Measurements from ENCODE around the gene CDH4.

Gene CDH4

DNA sequence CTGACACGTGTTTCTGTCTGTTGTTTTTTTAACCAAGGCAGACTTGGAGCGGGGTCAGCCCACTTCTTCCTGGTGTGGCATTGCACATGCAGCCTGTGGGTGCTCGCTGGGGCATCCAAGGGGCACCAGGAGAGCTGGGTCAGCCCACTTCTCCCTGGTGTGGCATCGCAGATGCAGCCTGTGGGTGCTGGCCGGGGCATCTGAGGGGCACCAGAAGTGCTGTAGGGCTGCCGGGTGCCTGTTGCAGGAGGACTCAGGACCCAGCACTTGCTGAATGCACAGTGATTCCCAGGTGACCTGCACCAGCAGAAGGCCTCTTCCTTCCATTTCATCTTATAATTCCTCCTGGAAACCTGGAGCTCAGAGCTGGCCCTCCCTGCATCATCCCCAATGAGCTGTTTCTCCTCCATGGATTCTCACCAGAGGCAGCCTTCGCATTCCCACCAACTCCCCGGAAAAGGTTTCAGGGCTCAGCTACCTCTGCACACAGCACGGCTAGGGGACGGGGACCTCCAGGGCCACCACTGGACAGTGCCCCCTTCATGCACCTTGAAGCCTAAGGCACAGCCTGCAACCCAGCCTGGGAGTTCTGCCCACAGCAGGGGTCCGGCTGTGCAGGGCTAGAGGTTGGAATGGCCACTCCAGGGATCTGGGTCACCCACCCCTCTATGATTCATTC is 594.8 kb downstream of the CDH4 start:
- Histone ChIP-seq H3K27me3 (ENCODE audit: control insufficient read depth in 2 of 2, insufficient read depth in 2 of 2, low read length in 2 of 2) (no peaks in the 10 kb centered on the region), H3K4me1 (ENCODE audit: control insufficient read depth in 2 of 2, insufficient read depth in 2 of 2, low read length in 2 of 2) (no peaks in the 10 kb centered on the region)

DNA sequence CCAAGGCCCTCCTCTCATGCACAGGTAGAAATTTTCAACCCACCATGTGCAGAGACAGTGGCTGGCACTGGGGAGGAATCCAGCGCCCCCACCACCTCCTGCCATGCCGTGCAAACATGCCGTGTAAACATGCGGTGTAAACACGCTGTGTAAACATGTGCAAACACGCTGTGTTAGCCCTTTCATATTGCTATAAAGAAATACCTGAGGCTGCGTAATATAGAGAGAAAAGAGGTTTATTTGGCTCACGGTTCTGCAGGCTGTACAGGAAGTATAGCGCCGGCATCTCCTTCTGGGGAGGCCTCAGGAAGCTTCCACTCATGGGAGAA is 595.3 kb downstream of the CDH4 start:
- Histone ChIP-seq H3K4me1 (ENCODE audit: control insufficient read depth in 2 of 2, insufficient read depth in 2 of 2, low read length in 2 of 2) (no peaks in the 10 kb centered on the region), H3K27me3 (ENCODE audit: control insufficient read depth in 2 of 2, insufficient read depth in 2 of 2, low read length in 2 of 2) (no peaks in the 10 kb centered on the region), H3K9ac (ENCODE audit: low read depth in 1 of 2, low read length in 2 of 2) (no peak overlapping the region), H3K36me3 (ENCODE audit: control insufficient read depth in 2 of 2, insufficient read depth in 2 of 2, low read length in 2 of 2) (no peaks in the 10 kb centered on the region), H3K4me3 (ENCODE audit: low read length in 2 of 2) (no peak overlapping the region), H3K27ac (ENCODE audit: low read depth in 2 of 2, low read length in 2 of 2) (no peak overlapping the region), H3K9me3 (ENCODE audit: control insufficient read depth in 2 of 2, low read length in 2 of 2) (no peaks in the 10 kb centered on the region)

More for the DNA sequence above, 594.8 kb downstream of the CDH4 start:
- H3K36me3 ChIP-seq (ENCODE audit: control insufficient read depth in 2 of 2, insufficient read depth in 2 of 2, low read length in 2 of 2) = no peaks in the 10 kb centered on the region
- no peak overlapping the region for H3K4me3 ChIP-seq (ENCODE audit: low read length in 2 of 2)
- no peak overlapping the region for H3K9ac ChIP-seq (ENCODE audit: low read depth in 1 of 2, low read length in 2 of 2)
- no peak overlapping the region for H3K27ac ChIP-seq (ENCODE audit: low read depth in 2 of 2, low read length in 2 of 2)
- H3K9me3 ChIP-seq (ENCODE audit: control insufficient read depth in 2 of 2, low read length in 2 of 2) = no peaks in the 10 kb centered on the region

DNA sequence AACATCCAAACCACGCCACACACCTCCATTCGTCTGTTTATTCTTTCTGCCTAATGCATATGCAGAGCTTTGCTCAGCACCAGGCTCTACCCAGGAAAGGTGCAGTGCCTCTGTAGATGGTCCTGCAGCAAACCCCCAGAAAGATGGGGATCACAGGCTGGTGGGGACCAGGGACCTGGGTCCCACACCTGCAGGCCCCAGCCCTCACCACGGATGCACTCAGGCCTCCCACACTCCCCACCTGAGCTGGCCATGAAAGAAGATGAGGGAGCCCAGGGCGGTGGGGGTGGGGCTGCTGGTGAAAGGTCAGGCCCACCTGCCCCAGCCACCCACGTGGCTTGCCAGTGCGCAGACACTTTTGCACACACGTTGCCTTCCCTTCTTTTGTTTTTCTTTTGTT is 595.9 kb downstream of the CDH4 start:
- no peaks in the 10 kb centered on the region for H3K36me3 ChIP-seq (ENCODE audit: control insufficient read depth in 2 of 2, insufficient read depth in 2 of 2, low read length in 2 of 2)
- no peaks in the 10 kb centered on the region for H3K9me3 ChIP-seq (ENCODE audit: control insufficient read depth in 2 of 2, low read length in 2 of 2)
- H3K9ac ChIP-seq (ENCODE audit: low read depth in 1 of 2, low read length in 2 of 2) = no peak overlapping the region
- no peaks in the 10 kb centered on the region for H3K27me3 ChIP-seq (ENCODE audit: control insufficient read depth in 2 of 2, insufficient read depth in 2 of 2, low read length in 2 of 2)
- H3K27ac ChIP-seq (ENCODE audit: low read depth in 2 of 2, low read length in 2 of 2) = no peak overlapping the region
- no peaks in the 10 kb centered on the region for H3K4me1 ChIP-seq (ENCODE audit: control insufficient read depth in 2 of 2, insufficient read depth in 2 of 2, low read length in 2 of 2)
- no peak overlapping the region for H3K4me3 ChIP-seq (ENCODE audit: low read length in 2 of 2)

DNA sequence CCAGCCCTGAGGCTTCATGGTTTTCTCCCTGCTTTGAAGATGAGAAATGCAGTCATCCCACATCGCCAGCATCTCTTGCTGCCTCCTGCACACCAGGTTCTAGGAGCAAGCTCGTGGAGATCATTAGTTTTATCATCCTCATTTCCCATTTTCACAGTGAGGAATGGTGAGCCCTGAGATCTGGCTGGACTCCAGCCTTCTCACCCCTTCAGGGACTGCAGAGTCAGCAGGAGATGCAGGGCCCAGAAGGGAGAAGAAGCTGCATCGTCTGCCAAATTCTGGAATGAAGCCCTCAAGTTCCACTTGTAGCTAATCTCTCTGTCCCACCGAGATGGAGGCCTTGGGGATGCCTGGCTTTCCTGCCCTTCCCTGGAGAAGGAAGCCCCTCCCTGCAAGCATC is 596.8 kb downstream of the CDH4 start:
- Histone ChIP-seq H3K9me3 (ENCODE audit: control insufficient read depth in 2 of 2, low read length in 2 of 2) (no peaks in the 10 kb centered on the region), H3K4me1 (ENCODE audit: control insufficient read depth in 2 of 2, insufficient read depth in 2 of 2, low read length in 2 of 2) (no peaks in the 10 kb centered on the region), H3K27me3 (ENCODE audit: control insufficient read depth in 2 of 2, insufficient read depth in 2 of 2, low read length in 2 of 2) (no peaks in the 10 kb centered on the region), H3K36me3 (ENCODE audit: control insufficient read depth in 2 of 2, insufficient read depth in 2 of 2, low read length in 2 of 2) (no peaks in the 10 kb centered on the region), H3K27ac (ENCODE audit: low read depth in 2 of 2, low read length in 2 of 2) (no peak overlapping the region), H3K9ac (ENCODE audit: low read depth in 1 of 2, low read length in 2 of 2) (no peak overlapping the region), H3K4me3 (ENCODE audit: low read length in 2 of 2) (no peak overlapping the region)

DNA sequence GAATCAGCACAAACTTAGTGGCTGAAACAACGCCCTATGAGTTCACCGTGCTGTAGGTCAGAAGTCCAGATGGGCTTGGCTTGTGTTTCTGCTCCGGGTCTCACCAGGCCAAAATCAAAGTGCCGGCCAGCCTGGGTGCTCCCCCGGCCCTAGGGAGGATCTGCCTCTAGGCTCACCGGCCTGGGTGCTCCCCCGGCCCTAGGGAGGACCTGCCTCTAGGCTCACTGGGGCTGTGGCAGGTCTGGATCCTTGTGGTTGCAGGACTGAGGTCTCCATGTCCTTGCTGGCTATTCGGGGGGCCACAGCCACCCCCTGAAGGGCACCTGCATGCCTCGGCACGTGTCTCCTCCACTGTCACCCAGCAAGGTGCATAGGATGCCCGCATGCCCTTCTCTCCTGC is 597.3 kb downstream of the CDH4 start:
- H3K36me3 ChIP-seq (ENCODE audit: control insufficient read depth in 2 of 2, insufficient read depth in 2 of 2, low read length in 2 of 2) = no peaks in the 10 kb centered on the region
- H3K4me3 ChIP-seq (ENCODE audit: low read length in 2 of 2) = no peak overlapping the region
- no peaks in the 10 kb centered on the region for H3K4me1 ChIP-seq (ENCODE audit: control insufficient read depth in 2 of 2, insufficient read depth in 2 of 2, low read length in 2 of 2)
- no peaks in the 10 kb centered on the region for H3K9me3 ChIP-seq (ENCODE audit: control insufficient read depth in 2 of 2, low read length in 2 of 2)
- H3K27ac ChIP-seq (ENCODE audit: low read depth in 2 of 2, low read length in 2 of 2) = no peak overlapping the region
- no peaks in the 10 kb centered on the region for H3K27me3 ChIP-seq (ENCODE audit: control insufficient read depth in 2 of 2, insufficient read depth in 2 of 2, low read length in 2 of 2)
- H3K9ac ChIP-seq (ENCODE audit: low read depth in 1 of 2, low read length in 2 of 2) = no peak overlapping the region

DNA sequence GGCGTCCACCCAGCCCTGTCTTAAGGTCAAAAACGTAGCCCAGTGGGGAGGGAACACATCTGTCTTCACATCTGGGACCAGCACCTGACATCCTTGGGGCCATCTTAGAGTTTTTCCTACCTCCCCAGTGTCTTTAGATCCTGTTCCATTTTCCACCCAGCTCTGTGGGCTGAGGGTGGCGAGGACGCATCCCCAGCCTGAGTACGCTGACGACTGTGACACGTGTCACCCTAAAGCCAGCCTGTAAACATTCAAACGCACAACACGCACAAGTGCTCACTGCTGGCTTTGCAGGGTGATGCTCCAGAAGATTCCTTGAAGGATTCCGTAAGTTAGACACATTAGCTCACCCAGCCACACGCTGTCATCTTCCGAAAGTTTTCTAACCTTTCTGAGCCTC is 597.8 kb downstream of the CDH4 start:
- no peaks in the 10 kb centered on the region for H3K36me3 ChIP-seq (ENCODE audit: control insufficient read depth in 2 of 2, insufficient read depth in 2 of 2, low read length in 2 of 2)

DNA sequence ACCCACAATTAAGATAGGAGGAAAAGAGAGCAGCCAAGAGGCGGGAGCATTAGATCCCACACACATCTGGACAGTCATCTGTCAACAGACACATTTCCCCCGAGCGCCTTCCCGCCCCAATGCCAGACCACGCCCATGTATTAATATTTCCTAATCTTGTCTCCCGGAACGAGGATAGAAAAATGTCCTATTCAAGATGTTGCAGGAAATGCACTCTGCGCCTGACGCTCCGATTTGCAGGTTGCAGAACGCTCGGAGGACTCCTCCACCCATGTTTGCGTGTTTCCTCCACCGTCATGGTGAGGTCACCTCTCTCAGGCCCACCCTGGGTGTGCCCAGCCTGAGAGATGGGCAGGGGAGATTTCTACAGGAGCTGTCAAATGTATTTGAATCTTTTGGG is 598.4 kb downstream of the CDH4 start:
- H3K27me3 ChIP-seq (ENCODE audit: control insufficient read depth in 2 of 2, insufficient read depth in 2 of 2, low read length in 2 of 2) = no peaks in the 10 kb centered on the region
- H3K9ac ChIP-seq (ENCODE audit: low read depth in 1 of 2, low read length in 2 of 2) = no peak overlapping the region
- no peaks in the 10 kb centered on the region for H3K4me1 ChIP-seq (ENCODE audit: control insufficient read depth in 2 of 2, insufficient read depth in 2 of 2, low read length in 2 of 2)
- H3K4me3 ChIP-seq (ENCODE audit: low read length in 2 of 2) = no peak overlapping the region
- H3K9me3 ChIP-seq (ENCODE audit: control insufficient read depth in 2 of 2, low read length in 2 of 2) = no peaks in the 10 kb centered on the region
- no peaks in the 10 kb centered on the region for H3K36me3 ChIP-seq (ENCODE audit: control insufficient read depth in 2 of 2, insufficient read depth in 2 of 2, low read length in 2 of 2)
- no peak overlapping the region for H3K27ac ChIP-seq (ENCODE audit: low read depth in 2 of 2, low read length in 2 of 2)

More for the DNA sequence above, 597.8 kb downstream of the CDH4 start:
- Histone ChIP-seq H3K9me3 (ENCODE audit: control insufficient read depth in 2 of 2, low read length in 2 of 2) (no peaks in the 10 kb centered on the region), H3K4me1 (ENCODE audit: control insufficient read depth in 2 of 2, insufficient read depth in 2 of 2, low read length in 2 of 2) (no peaks in the 10 kb centered on the region), H3K4me3 (ENCODE audit: low read length in 2 of 2) (no peak overlapping the region), H3K27me3 (ENCODE audit: control insufficient read depth in 2 of 2, insufficient read depth in 2 of 2, low read length in 2 of 2) (no peaks in the 10 kb centered on the region), H3K9ac (ENCODE audit: low read depth in 1 of 2, low read length in 2 of 2) (no peak overlapping the region), H3K27ac (ENCODE audit: low read depth in 2 of 2, low read length in 2 of 2) (no peak overlapping the region)

DNA sequence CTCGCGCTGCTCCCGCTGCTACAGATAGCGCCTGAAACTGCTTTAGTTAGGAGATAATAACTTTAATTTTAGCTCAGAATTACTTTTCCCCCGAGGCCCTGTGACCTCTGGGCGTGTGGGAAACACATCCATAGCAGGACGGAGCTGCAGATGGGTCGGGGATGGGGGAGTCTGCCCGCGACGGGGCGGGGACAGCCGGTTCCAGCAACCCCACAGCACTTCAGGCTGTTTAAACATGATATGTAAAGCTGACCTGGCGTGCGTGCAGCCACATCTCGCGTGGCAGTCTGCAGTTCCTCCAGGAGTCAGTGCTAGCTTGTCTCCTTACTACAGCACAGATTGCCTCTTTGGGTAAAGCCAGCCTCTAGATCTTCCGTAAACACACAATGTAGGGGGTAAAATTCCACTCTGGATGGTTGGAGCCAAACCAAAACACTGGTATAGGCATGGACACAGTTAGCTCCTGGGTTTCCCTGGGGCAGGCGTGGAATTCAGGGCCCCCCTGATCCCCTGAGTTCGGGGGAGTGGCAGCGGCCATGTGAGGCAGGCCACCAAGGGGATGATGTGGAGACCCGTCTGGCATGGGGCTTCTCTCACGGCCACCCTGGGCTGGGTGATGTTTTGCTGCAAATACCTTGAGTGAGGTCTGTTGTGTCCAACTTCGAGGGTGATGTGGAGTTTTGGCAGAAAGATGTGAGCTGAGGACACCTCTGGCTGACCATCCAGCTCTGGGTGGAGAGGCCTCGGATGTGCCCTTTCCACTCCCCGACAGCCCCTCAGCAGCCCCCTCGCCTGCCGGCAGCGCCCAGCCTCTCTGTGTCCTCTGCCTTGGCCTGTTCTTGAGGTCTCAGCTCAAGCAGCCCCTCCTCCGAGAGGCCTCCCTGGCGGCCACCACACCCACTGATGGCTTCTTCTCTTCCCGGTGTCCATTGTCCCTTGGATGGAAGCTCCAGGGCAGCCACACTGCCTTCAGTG is 599.2 kb downstream of the CDH4 start:
- Histone ChIP-seq H3K9ac (ENCODE audit: low read depth in 1 of 2, low read length in 2 of 2) (no peak overlapping the region), H3K4me1 (ENCODE audit: control insufficient read depth in 2 of 2, insufficient read depth in 2 of 2, low read length in 2 of 2) (no peaks in the 10 kb centered on the region), H3K27me3 (ENCODE audit: control insufficient read depth in 2 of 2, insufficient read depth in 2 of 2, low read length in 2 of 2) (no peaks in the 10 kb centered on the region), H3K27ac (ENCODE audit: low read depth in 2 of 2, low read length in 2 of 2) (no peak overlapping the region), H3K9me3 (ENCODE audit: control insufficient read depth in 2 of 2, low read length in 2 of 2) (no peaks in the 10 kb centered on the region), H3K36me3 (ENCODE audit: control insufficient read depth in 2 of 2, insufficient read depth in 2 of 2, low read length in 2 of 2) (no peaks in the 10 kb centered on the region), H3K4me3 (ENCODE audit: low read length in 2 of 2) (no peak overlapping the region)

DNA sequence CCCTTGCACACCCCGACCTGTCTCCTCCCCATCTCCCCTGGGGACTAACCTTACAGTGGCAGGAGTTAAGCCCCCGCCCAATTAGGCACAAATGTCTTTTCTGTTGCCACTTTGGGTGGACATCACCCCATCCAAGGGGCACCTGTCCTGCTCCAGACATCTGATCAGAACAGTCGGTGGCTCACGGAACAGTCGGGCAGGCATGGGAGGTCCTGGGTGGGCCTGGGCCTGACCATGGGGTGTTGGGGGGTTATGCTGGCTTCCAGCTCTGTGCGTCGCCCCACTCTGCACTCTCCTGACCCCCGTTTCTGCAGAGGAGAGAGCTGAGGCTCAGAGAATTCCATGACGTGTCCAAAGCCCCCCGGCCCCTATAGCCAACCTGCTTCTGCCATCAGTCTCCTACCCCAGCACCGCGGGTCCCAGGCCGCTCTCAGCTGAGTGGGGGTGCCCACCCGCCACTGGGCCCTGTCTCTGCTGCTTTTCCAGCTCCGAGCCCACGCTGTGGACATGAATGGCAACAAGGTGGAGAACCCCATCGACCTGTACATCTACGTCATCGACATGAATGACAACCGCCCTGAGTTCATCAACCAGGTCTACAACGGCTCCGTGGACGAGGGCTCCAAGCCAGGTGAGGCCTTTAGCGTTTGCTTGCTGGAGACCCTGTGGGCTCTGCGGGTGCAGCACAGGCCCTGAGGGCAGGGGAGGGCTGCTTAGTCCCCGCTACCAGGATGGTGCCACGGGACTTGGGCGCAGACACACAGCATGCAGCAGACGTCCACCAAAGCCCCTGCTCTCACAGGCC is 600.4 kb downstream of the CDH4 start:
- Histone ChIP-seq H3K27ac (ENCODE audit: low read depth in 2 of 2, low read length in 2 of 2) (no peak overlapping the region), H3K27me3 (ENCODE audit: control insufficient read depth in 2 of 2, insufficient read depth in 2 of 2, low read length in 2 of 2) (no peaks in the 10 kb centered on the region), H3K4me1 (ENCODE audit: control insufficient read depth in 2 of 2, insufficient read depth in 2 of 2, low read length in 2 of 2) (no peaks in the 10 kb centered on the region), H3K36me3 (ENCODE audit: control insufficient read depth in 2 of 2, insufficient read depth in 2 of 2, low read length in 2 of 2) (no peaks in the 10 kb centered on the region), H3K9ac (ENCODE audit: low read depth in 1 of 2, low read length in 2 of 2) (no peak overlapping the region), H3K9me3 (ENCODE audit: control insufficient read depth in 2 of 2, low read length in 2 of 2) (no peaks in the 10 kb centered on the region), H3K4me3 (ENCODE audit: low read length in 2 of 2) (no peak overlapping the region)

Data from mucosa of rectum (tissue), 2 donors.